Posterior cingulate gyrus (tissue), 11 donors: Measurements from ENCODE around the gene KIRREL1.

Experiments used
- DNase-seq, 10 donors: peaks; one replicate each; pipeline versions ENCODE4 v3.0.0 to v3.0.0-alpha.2; 2020 to 2021; ENCODE audit warnings: mixed read lengths in 3 of 10
- intact Hi-C: fragments of 100-400 bp; cut with DNase I; formaldehyde crosslinking; loops from one replicate; pipeline ENCODE4 v1.15.1; 2023

The KIRREL1 gene

DNA sequence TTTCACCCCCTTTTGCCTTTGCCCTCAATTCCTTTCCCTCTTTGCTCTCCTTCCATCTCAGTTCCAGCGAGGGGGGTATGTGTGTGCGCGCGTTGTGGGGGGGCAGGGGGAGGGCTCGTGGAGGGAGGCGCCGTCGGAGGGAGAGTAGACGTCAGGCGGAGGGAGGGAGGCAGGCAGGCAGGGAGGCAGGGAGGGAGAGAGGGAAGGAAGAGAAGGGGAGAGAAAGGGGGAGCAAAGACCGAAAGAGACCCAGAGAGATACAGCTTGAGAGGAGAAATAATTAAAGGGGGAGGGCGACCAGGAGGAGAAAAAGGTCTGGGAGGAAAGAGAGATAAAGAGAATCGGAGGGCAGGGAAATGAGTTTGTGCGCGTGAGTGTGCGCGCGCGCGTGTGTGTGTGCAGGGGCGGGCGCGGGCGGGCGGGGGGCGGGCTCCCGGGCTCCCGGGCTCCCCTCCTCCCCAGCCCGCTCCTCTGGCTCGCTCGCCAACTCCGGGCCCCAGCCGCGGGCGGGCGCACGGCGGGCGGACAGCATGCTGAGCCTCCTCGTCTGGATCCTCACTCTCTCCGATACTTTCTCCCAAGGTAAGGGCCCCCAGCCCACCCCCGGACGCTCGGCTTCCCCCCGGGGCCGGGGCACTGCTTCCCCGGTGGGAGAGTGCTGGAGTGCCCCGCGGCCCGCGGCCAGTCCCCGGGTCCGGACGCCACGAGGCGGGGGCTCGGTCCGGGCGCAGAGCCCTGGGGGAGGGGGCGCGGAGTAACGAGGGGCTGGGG is at the start of gene KIRREL1:
Gene KIRREL1, plus strand, starts transcription at position 499 of the 771 bp plus-strand sequence. Its CDS starts 32 bp downstream, at position 531.
- DNase-seq, result peak in 2 of 10 donors; percentile 44 to 76

GRCh38 chr1:157944663-157945280 is 48.7 kb upstream of the KIRREL1 start:
- no peak for DNase-seq
- intact Hi-C loops, result no loop called here

More for the DNA sequence above, at the start of gene KIRREL1:
- intact Hi-C loops, result loop anchor here (5.0 kb wide), 1 partner anchor 94 kb away; no protein-coding TSS in a partner anchor

DNA sequence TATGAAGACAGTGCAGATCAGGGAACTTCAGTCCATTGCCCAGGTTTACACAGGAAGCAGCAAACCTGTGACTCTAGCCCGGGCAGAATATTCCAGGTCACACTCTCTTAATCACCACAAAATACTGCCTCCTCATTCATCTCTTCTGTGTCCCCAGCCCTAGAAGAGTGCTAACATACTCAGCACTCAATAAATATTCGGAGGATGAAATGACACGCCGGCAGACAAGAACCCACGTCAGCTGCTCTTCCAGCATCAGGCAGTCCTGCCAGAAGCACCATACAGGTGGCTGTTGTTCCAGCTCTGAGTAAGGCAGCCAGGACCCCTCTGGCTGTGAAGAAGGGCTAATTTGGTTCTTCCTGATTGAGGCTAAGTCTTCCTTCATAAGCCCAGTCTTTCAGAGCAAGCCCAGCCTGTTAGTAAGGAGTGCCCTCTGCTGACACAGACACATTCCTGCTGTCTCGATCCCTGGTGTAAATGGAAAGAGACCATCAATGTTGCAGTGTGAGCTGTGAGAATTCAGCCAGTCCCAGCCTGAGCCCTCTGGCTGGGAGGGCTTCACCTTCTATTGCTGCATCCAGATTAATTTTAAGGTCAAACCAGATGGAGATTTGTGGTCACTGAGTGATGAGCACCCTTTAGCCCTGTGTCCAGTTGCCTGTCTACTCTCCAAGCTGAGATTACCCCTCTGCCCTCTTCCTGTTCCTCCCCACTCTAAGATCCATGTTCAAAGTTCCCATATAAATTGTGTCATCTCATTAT is 45.0 kb upstream of the KIRREL1 start:
- intact Hi-C loops, result loop anchor here (1.0 kb wide), 2 partner anchors 70 to 368 kb away; no protein-coding TSS in a partner anchor
- DNase-seq, result peak in 4 of 10 donors; percentile 11 to 80 (median 22)

GRCh38 chr1:157949074-157949354 is 44.4 kb upstream of the KIRREL1 start:
- no peak for DNase-seq
- intact Hi-C loops, result no loop called here

GRCh38 chr1:157951230-157951629 is 42.2 kb upstream of the KIRREL1 start:
- no peak for DNase-seq
- intact Hi-C loops, result no loop called here

GRCh38 chr1:157952601-157953000 is 40.8 kb upstream of the KIRREL1 start:
- DNase-seq, result no peak
- intact Hi-C loops, result no loop called here

GRCh38 chr1:157955221-157955620 is 38.2 kb upstream of the KIRREL1 start:
- DNase-seq, result no peak
- intact Hi-C loops, result no loop called here

DNA sequence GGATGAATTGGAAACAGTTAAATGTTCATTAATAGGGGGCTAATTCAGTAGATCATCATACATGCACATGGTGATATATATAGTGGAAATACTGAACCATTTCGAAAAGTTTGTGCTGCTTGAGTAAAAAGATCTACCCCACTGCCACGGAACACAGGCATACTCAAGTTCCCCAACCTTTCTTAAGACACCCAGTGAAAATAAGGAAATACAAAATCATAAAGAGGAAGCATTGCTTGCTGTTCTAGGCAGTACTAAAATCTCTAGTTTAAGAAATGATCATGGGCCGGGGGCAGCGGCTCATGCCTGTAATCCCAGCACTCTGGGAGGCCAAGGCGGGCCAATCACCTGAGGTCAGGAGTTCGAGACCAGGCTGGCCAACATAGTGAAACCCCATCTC is 37.6 kb upstream of the KIRREL1 start:
- intact Hi-C loops, result no loop called here
- DNase-seq, result no peak

DNA sequence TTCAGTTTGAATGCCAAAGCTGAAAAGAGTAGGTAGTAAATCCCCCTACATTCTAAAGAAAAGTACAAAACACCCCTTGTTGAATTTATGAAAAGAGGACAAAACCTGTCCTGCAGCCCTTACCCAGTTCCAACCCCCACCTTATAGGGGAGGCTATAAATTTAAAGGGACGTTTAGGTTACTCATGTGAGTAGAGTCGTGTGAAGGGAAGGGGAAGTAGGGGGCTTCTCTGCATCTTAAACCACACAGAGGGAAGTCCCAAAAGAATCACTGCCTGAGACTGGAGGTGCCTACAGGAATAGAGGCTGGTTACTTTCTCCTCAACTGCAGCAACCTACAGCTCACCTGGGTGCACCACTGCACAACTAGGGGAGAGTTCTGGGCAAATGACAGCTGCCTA is 36.7 kb upstream of the KIRREL1 start:
- no peak for DNase-seq
- intact Hi-C loops, result no loop called here

- intact Hi-C loops, result no loop called here
- no peak for DNase-seq
Measured at GRCh38 chr1:157958263-157958662, 35.2 kb upstream of the KIRREL1 start.

DNA sequence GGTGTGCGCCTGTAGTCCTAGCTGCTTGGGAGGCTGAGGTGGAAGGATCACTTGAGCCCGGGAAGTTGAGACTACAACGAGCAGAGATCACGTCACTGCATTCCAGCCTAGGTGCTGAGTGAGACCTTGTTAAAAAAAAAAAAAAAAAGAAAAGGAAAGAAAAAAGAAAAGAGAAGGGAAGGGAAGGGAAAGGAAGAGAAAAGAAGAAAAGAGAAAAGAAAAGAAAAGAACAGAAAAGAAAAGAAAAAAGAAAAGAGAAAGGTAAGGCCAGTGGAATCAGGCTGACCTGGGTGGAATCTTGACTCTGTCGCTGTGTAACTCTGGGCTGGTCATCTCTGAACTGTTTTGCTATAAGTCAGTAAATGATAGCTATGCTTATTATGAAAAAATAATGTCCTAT is 33.7 kb upstream of the KIRREL1 start:
- no peak for DNase-seq
- intact Hi-C loops, result loop anchor here (10.0 kb wide), 2 partner anchors 1035 to 1115 kb away; partner anchors contain the start of gene AIM2

- intact Hi-C loops, result loop anchor here (10.0 kb wide), 2 partner anchors 1034 to 1114 kb away; partner anchors contain the start of gene AIM2
- DNase-seq, result no peak
Measured at GRCh38 chr1:157960773-157961172, 32.7 kb upstream of the KIRREL1 start.

DNA sequence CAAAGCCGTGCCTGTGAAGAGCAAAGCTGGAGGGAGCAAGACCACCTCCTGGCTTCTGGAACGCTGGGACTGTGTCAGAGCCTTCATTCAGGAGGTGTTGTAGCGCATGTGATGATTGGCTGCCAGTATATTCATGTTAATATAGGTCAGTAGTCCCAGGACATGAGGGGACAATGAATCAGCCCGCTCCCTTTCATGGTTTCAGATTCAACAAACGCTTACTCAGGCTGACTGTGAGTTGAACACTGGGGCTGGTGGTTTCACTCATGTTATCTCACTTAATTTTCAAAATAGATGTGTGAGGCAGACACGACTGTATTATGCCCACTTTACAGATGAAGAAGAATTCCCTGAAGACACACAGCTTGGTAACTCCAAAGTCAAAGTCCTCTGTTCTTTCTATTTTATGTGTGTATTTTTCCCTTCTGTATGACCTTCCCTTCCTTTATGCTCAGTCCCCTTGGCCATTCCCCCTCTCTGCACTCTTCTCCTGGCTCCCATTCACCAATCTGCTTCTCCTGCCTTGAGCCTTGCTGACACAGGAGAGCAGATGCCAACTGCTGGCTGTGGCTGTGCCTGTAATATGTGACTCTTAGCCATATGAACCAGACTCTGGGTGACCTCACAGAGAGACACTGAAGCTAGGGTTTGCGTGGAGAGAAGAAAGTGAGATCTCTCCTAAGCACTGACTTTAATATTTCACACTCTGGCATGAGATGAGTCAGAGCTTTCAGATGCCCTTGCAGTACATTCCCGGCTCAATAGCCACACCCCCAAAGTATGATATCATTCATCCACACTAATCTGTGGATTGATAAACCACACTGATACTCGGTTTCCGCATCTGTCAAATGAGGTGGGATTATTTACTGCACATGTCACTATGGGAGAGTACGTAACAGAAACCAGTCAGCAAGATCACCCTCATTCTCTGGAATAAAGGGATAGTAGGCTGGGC is 31.4 kb upstream of the KIRREL1 start:
- intact Hi-C loops, result loop anchor here (10.0 kb wide), 2 partner anchors 1033 to 1113 kb away; partner anchors contain the start of gene AIM2
- no peak for DNase-seq

DNA sequence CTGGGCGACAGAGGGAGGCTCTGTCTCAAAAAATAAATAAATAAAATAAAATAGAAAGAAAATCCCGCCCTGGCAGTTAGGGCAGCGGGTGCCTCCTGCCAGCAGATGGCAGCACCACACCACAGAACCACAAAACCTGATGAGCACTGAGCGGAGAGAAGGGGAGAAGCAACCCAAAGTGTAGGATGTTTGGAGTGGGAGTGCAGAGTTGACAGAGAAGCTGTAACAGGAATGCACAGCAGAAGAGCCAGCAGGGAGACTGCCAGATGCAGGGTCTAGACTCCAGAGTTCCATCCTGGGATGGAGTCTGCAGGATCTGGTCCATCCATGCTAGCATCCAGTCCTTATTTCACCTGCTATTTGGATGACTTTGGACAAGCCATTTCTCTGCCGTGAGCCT is 29.7 kb upstream of the KIRREL1 start:
- intact Hi-C loops, result loop anchor here (1.0 to 10.0 kb wide), 4 partner anchors 124 to 1111 kb away; partner anchors contain the start of gene AIM2

DNA sequence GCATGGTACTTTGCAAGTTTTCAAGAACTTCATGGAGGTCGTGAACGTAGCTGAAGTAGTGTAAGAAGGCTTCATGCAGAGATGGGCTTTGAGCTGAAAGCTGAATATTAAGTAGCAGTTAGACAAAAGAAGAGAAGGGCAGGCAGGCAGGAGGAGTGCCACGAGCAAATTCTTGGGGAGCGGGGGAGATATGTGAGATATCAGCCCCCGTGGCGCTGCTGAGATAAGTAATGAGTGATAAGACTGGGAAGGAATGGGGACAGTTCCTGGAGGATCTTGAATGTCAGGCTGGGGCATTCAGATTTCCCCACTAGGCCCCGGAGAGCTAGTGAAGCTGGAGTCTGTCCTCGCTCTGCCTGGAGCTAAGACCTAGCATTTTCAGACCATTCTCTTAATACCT is 27.9 kb upstream of the KIRREL1 start:
- intact Hi-C loops, result loop anchor here (2.0 to 10.0 kb wide), 3 partner anchors 159 to 1109 kb away; partner anchors contain the start of gene AIM2
- no peak for DNase-seq

More for the DNA sequence above, 29.7 kb upstream of the KIRREL1 start:
- peak; percentile 48 to 96 (median 78) for DNase-seq

DNA sequence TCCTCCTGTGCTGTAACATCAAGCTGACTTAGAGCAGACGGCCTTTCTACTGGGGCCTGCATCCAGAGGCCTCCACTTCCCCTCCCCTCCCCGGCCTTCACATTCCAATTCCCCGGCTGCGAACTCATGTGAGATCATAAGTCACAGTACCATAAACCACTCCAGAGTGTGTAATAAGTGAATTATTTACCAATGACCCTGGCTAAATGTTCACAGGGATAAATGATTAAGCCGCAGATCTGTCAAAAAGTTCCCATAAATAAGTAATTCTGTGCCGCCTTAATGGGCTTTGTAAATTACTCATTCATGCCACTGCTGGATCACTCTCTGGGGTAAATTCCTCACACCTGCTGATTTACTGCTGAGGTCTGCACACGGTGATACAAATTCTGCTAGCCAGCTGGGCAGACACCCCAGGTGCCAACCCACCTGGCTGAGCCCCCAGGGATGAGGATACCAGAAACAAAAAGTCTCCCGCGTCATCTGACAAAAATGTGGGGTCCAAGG is 27.4 kb upstream of the KIRREL1 start:
- intact Hi-C loops, result loop anchor here (10.0 kb wide), 2 partner anchors 1029 to 1109 kb away; partner anchors contain the start of gene AIM2
- DNase-seq, result no peak

DNA sequence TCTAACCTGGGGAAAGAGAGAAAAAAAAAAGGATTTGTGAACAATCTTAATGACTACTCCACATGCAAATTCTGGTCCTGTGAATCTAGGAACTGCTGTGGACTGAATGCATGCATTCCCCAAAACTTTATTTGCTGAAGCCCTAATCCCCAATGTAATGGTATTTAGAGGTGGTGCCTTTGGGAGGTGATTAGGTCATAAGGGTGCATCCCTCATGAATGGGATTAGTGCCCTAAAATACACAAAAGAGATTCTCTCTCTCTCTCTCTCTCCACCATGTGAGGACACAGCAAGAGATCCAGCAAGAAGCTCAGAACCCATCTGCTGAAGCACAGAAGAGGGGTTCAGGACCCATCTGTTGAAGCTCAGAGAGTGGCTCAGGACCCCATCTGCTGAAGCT is 26.2 kb upstream of the KIRREL1 start:
- intact Hi-C loops, result loop anchor here (10.0 kb wide), 2 partner anchors 1028 to 1108 kb away; partner anchors contain the start of gene AIM2
- DNase-seq, result no peak

DNA sequence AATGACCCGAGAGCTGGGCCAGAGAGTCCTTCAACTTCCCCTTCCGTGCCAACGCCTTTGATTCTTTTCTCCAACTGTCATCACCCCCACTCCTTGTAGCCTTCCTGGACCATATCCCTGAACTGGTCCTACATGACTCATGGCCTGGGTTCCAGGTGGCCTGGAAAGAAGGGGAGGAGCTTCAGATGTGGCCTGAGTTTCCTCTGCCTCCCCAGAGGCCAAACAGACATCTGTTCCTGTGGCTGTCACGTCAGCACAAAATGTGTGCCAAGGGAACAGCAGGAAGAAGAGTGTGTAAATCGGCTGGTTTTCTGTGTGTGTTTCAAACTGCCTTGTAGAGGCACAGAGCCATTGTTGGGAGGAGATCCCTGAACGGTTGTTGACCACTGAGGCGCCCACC is 24.9 kb upstream of the KIRREL1 start:
- no peak for DNase-seq
- intact Hi-C loops, result loop anchor here (10.0 kb wide), 2 partner anchors 1026 to 1106 kb away; partner anchors contain the start of gene AIM2

GRCh38 chr1:157968946-157969345 is 24.5 kb upstream of the KIRREL1 start:
- intact Hi-C loops, result loop anchor here (10.0 kb wide), 2 partner anchors 1026 to 1106 kb away; partner anchors contain the start of gene AIM2
- no peak for DNase-seq
